H9 (cell line): ENCODE results near the gene TRMT61A. TPM values are rescaled to one million over a fixed set of nuclear protein-coding genes. Genes with fewer than 3 reads are reported as not detected.

Experiments used
- DNase-seq: peaks from one replicate; pipeline ENCODE4 v3.0.0-alpha.2; 2017
- H2AFZ ChIP-seq: one replicate; pipeline ENCODE4 v1.6.1; 2013; ENCODE audit warnings: mild to moderate bottlenecking, low read length, control low read depth, moderate library complexity
- H2AK5ac ChIP-seq: 2 replicates; pipeline ENCODE4 v1.6.1; 2013; ENCODE audit warnings: low read length, control low read depth, mixed read lengths; ENCODE audit not compliant: insufficient read length
- H2BK120ac ChIP-seq: one replicate; pipeline ENCODE4 v1.6.1; 2013; ENCODE audit warnings: low read depth, mild to moderate bottlenecking, low read length, control low read depth, inconsistent platforms; ENCODE audit not compliant: poor library complexity, severe bottlenecking
- H2BK12ac ChIP-seq: 2 replicates; pipeline ENCODE4 v1.6.1; 2013; ENCODE audit warnings: low read length, control low read depth, mixed read lengths, low read depth; ENCODE audit not compliant: insufficient read length
- H2BK15ac ChIP-seq: 2 replicates; pipeline ENCODE4 v1.6.1; 2013; ENCODE audit warnings: low read depth, low read length, control low read depth
- H2BK20ac ChIP-seq: one replicate; pipeline ENCODE4 v1.6.1; 2013; ENCODE audit warnings: low read depth, mild to moderate bottlenecking, low read length, control low read depth, inconsistent platforms; ENCODE audit not compliant: poor library complexity, severe bottlenecking
- H2BK5ac ChIP-seq: 2 replicates; pipeline ENCODE4 v1.6.1; 2013; ENCODE audit warnings: low read length, control low read depth, mixed read lengths; ENCODE audit not compliant: insufficient read length
- H3K14ac ChIP-seq: 2 replicates; pipeline ENCODE4 v1.6.1; 2013; ENCODE audit warnings: low read length, control low read depth; ENCODE audit not compliant: insufficient read depth
- H3K18ac ChIP-seq: 2 replicates; pipeline ENCODE4 v1.6.1; 2013; ENCODE audit warnings: low read depth, mild to moderate bottlenecking, mixed read lengths, low read length, control low read depth; ENCODE audit not compliant: insufficient read length
- H3K23ac ChIP-seq: 2 replicates; pipeline ENCODE4 v1.6.1; 2013; ENCODE audit warnings: low read length, control low read depth, mixed read lengths, low read depth; ENCODE audit not compliant: insufficient read length
- H3K23me2 ChIP-seq: 2 replicates; pipeline ENCODE4 v1.6.1; 2013; ENCODE audit warnings: low read depth, mild to moderate bottlenecking, mixed read lengths, low read length, control low read depth; ENCODE audit not compliant: insufficient read length, poor library complexity, severe bottlenecking
- H3K27ac ChIP-seq: 2 replicates; pipeline ENCODE4 v1.5.1; 2013; ENCODE audit warnings: low read length, control low read depth, mixed read lengths, low read depth; ENCODE audit not compliant: insufficient read length
- H3K27me3 ChIP-seq: 2 replicates; pipeline ENCODE4 v1.6.1; 2013; ENCODE audit warnings: low read length, control low read depth, inconsistent platforms; ENCODE audit not compliant: insufficient read depth
- H3K4ac ChIP-seq: 2 replicates; pipeline ENCODE4 v1.6.1; 2013; ENCODE audit warnings: low read depth, mild to moderate bottlenecking, control low read depth, inconsistent platforms, low read length, moderate library complexity
- H3K4me1 ChIP-seq: 2 replicates; pipeline ENCODE4 v1.6.1; 2013; ENCODE audit warnings: low read length, control low read depth, inconsistent platforms; ENCODE audit not compliant: insufficient read depth
- H3K4me2 ChIP-seq: 2 replicates; pipeline ENCODE4 v1.6.1; 2013; ENCODE audit warnings: low read length, control low read depth, mixed read lengths; ENCODE audit not compliant: insufficient read length, insufficient read depth
- H3K56ac ChIP-seq: 2 replicates; pipeline ENCODE4 v1.6.1; 2013; ENCODE audit warnings: low read depth, mild to moderate bottlenecking, mixed read lengths, low read length, control low read depth; ENCODE audit not compliant: insufficient read length
- H3K79me1 ChIP-seq: 2 replicates; pipeline ENCODE4 v1.6.1; 2013; ENCODE audit warnings: low read depth, mild to moderate bottlenecking, moderate library complexity, low read length, control low read depth, inconsistent platforms; ENCODE audit not compliant: insufficient read depth, poor library complexity, severe bottlenecking
- H3K79me2 ChIP-seq: 2 replicates; pipeline ENCODE4 v1.6.1; 2013; ENCODE audit warnings: low read length, control low read depth, inconsistent platforms; ENCODE audit not compliant: insufficient read depth
- H3K9ac ChIP-seq: 2 replicates; pipeline ENCODE4 v1.6.1; 2013; ENCODE audit warnings: low read length, control low read depth, mixed read lengths; ENCODE audit not compliant: insufficient read length; ENCODE audit errors: extremely low read depth
- H3K9me3 ChIP-seq: one replicate; pipeline ENCODE4 v1.6.1; 2013; ENCODE audit warnings: low read depth, low read length, inconsistent platforms; ENCODE audit not compliant: control insufficient read depth
- H3T11ph ChIP-seq: one replicate; pipeline ENCODE4 v1.6.1; 2013; ENCODE audit warnings: mild to moderate bottlenecking, low read length, control low read depth, inconsistent platforms
- H4K20me1 ChIP-seq: one replicate; pipeline ENCODE4 v1.6.1; 2013; ENCODE audit not compliant: control insufficient read depth, insufficient read length, insufficient read depth
- H4K5ac ChIP-seq: 2 replicates; pipeline ENCODE4 v1.6.1; 2013; ENCODE audit warnings: low read depth, mild to moderate bottlenecking, mixed read lengths, low read length, control low read depth; ENCODE audit not compliant: insufficient read length
- H4K8ac ChIP-seq: replicated peaks from 2 replicates; pipeline ENCODE4 v1.6.1; 2013; ENCODE audit warnings: low read length, control low read depth, mixed read lengths, low read depth; ENCODE audit not compliant: insufficient read length
- H4K91ac ChIP-seq: 2 replicates; pipeline ENCODE4 v1.6.1; 2013; ENCODE audit warnings: low read depth, mild to moderate bottlenecking, moderate library complexity, mixed read lengths, low read length, control low read depth; ENCODE audit not compliant: insufficient read length
- H3K27ac Mint-ChIP-seq, 3 experiments: 2 replicates in 2 of 3; 3 replicates in 1 of 3; pipeline ENCODE4 v1.8.0; 2020 to 2021; ENCODE audit warnings: mixed read lengths in 3 of 3, mild to moderate bottlenecking in 1 of 3, moderate library complexity in 1 of 3
- H3K27me3 Mint-ChIP-seq: 2 replicates; pipeline ENCODE4 v1.8.0; 2021; ENCODE audit warnings: low read depth, mild to moderate bottlenecking, moderate library complexity, mixed read lengths
- H3K36me3 Mint-ChIP-seq, 3 experiments: 2 replicates in 2 of 3; 3 replicates in 1 of 3; pipeline ENCODE4 v1.8.0; 2020 to 2021; ENCODE audit warnings: low read depth in 3 of 3, mixed read lengths in 3 of 3; ENCODE audit not compliant: insufficient read depth in 1 of 3
- H3K4me1 Mint-ChIP-seq, 2 experiments: 2 replicates each; pipeline ENCODE4 v1.8.0; 2020; ENCODE audit warnings: mixed read lengths in 2 of 2
- H3K4me3 Mint-ChIP-seq, 2 experiments: 2 replicates in 1 of 2; 3 replicates in 1 of 2; pipeline ENCODE4 v1.8.0; 2020 to 2021; ENCODE audit warnings: mild to moderate bottlenecking in 2 of 2, mixed read lengths in 2 of 2, moderate library complexity in 1 of 2
- H3K9me3 Mint-ChIP-seq, 2 experiments: 2 replicates in 1 of 2; 3 replicates in 1 of 2; pipeline ENCODE4 v1.8.0; 2020; ENCODE audit warnings: mild to moderate bottlenecking in 2 of 2, mixed read lengths in 2 of 2, moderate library complexity in 1 of 2
- WGBS: extraction: QIAGEN DNeasy Blood & Tissue Kit; methylation state at CpG from one replicate; pipeline ENCODE4 v1.1.7; 2013; ENCODE audit warnings: missing lambda C conversion rate, low lambda C conversion rate, mixed read lengths; ENCODE audit not compliant: insufficient read length; ENCODE audit errors: extremely low coverage; 5-methylcytosine and 5-hydroxymethylcytosine counted together
- total RNA-seq: library from RNA; stranded (reverse); gene quantifications from 2 replicates; pipeline ENCODE4 v1.2.1, GENCODE V29; 2021
- TF ChIP-seq, protein P1 (sequence below): fragments of 200-600 bp; sonication (generic); conservative IDR thresholded peaks from 3 replicates; pipeline ENCODE4 v1.8.0; 2021; ENCODE audit warnings: antibody characterized with exemption, mild to moderate bottlenecking

The TRMT61A gene
- total RNA-seq, 1 experiment from 2014 or later: 21.9 TPM

DNA sequence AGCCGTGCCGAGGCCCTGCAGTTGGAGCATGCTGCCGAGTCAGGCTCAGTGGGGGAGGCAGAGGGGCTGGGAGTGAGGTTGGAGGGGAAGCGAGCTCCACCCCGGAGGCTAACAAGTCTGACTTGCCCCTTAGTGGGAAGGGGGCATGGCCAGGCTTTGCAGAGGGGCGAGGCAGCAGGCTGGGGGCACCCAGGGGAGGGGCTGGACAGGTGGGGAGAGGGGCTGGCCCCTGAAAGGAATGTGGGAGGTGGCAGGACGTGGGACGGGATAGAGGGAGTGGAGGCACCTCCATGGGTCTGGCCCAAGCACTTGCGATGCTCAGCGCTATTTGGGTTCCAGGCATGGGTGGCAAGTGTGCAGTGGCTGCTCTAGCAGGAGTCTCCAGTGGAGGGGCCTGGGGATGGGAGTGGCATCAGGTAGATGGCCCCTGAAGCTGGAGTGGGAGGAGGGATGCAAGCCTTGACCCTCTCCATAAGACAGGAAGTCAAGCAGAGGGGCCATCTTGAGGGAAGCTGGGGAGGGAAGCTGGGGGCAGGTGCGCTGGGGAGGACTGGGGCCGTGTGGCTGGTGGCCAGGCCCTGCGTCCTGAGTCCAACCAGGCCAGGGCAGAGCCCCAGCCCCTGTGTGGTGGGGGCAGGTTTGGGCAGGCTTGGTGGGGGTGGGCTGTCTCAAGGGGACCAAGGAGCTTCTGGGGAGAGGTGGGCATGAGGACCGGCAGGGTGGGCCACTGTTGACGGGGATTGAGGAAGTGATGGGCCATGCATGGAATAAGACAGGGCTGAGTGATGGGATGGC is 2.6 kb downstream of the TRMT61A start:
- H3K27ac ChIP-seq: no peak overlapping the region
- H3K4me3 Mint-ChIP-seq: peak overlapping the region in 1 of 2 experiments; percentile 5; a peak in 2 of 5 replicates
- no peak overlapping the region for H3K4ac ChIP-seq
- no peak overlapping the region for H2BK15ac ChIP-seq
- no peaks in the 10 kb centered on the region; the same call in 1 of the 2 replicates for H3K4me1 ChIP-seq
- H2BK12ac ChIP-seq: no peak overlapping the region
- H3K14ac ChIP-seq: no peak overlapping the region
- no peak overlapping the region for H3K9ac ChIP-seq
- no peaks in the 10 kb centered on the region for H3K27me3 ChIP-seq
- H3K4me2 ChIP-seq: no peak overlapping the region
- peaks cover 10% of the 10 kb centered on the region; the same call in 1 of the 2 replicates for H3K79me2 ChIP-seq
- TF ChIP-seq, protein P1, sequence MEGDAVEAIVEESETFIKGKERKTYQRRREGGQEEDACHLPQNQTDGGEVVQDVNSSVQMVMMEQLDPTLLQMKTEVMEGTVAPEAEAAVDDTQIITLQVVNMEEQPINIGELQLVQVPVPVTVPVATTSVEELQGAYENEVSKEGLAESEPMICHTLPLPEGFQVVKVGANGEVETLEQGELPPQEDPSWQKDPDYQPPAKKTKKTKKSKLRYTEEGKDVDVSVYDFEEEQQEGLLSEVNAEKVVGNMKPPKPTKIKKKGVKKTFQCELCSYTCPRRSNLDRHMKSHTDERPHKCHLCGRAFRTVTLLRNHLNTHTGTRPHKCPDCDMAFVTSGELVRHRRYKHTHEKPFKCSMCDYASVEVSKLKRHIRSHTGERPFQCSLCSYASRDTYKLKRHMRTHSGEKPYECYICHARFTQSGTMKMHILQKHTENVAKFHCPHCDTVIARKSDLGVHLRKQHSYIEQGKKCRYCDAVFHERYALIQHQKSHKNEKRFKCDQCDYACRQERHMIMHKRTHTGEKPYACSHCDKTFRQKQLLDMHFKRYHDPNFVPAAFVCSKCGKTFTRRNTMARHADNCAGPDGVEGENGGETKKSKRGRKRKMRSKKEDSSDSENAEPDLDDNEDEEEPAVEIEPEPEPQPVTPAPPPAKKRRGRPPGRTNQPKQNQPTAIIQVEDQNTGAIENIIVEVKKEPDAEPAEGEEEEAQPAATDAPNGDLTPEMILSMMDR: no peak
- H3K36me3 Mint-ChIP-seq: peaks cover 0 to 8% (median 4%) of the 10 kb centered on the region in 3 experiments; a peak in 5 of 7 replicates
- H3K27ac Mint-ChIP-seq: no peak overlapping the region
- WGBS: no CpG with 5 or more reads among the region's 15 CpGs
- H4K5ac ChIP-seq: no peak overlapping the region
- H2BK5ac ChIP-seq: no peak overlapping the region
- H4K8ac ChIP-seq: no peak overlapping the region
- no peak overlapping the region for H3K56ac ChIP-seq
- H2BK120ac ChIP-seq: no peak overlapping the region
- no peak overlapping the region for H3T11ph ChIP-seq
- no peak overlapping the region for H2AFZ ChIP-seq
- H3K18ac ChIP-seq: no peak overlapping the region
- no peaks in the 10 kb centered on the region; a peak in 2 of 5 replicates for H3K9me3 Mint-ChIP-seq
- peaks cover 8% of the 10 kb centered on the region for H3K23me2 ChIP-seq
- peaks cover 4% of the 10 kb centered on the region for H4K20me1 ChIP-seq
- no peak for DNase-seq
- peaks cover 13% of the 10 kb centered on the region for H3K79me1 ChIP-seq
- H3K4me1 Mint-ChIP-seq: peaks cover 11 to 22% of the 10 kb centered on the region in 2 experiments
- no peak overlapping the region for H2BK20ac ChIP-seq
- H4K91ac ChIP-seq: no peak overlapping the region
- no peaks in the 10 kb centered on the region for H3K9me3 ChIP-seq
- H2AK5ac ChIP-seq: no peak overlapping the region
- H3K23ac ChIP-seq: no peak overlapping the region
- peaks cover 5% of the 10 kb centered on the region for H3K27me3 Mint-ChIP-seq
